SK-N-MC (cell line): ENCODE results near the gene ARHGAP18.

Source experiments
- EZH2 ChIP-seq: fragments of 200-600 bp; sonication (generic); IDR thresholded peaks from one replicate; pipeline ENCODE4 v1.6.1; 2017; ENCODE audit warnings: antibody characterized with exemption
- FOXP2 ChIP-seq: optimal IDR thresholded peaks from 2 replicates; pipeline ENCODE3; 2011; ENCODE audit warnings: mild to moderate bottlenecking, moderate library complexity; ENCODE audit not compliant: insufficient read depth; ENCODE audit errors: extremely low read length, control extremely low read depth
- POLR2AphosphoS5 ChIP-seq: IDR thresholded peaks from 2 replicates; pipeline ENCODE4 v1.6.1; 2012; ENCODE audit warnings: mild to moderate bottlenecking, low read depth, low read length, borderline replicate concordance

DNA sequence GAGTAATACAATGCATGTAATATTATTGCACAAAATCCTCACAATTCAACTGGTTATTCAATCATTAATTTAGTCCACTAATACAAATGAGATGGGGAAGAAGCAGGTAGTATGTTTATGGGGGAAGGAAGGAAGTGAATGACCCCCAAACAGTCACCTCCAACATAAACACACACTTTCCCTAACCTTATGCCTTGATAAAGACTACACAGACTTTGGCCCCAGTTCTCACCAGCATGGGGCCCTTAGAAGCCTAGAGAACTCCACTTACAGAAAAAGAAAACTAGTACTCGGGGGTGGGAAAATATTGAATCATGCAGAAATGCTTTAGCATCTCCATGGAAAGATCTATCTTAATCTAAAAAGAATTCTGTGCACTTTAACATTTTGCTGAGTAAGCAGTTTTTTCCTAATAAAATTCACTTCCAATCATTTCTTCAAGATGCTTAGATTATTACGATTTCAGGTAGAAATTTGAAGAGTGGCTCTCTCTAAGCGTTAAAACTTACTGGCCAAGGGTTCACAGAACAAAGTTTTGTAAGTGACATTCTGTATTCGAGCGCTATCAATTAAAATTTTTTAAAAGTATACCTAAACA lies 18.8 kb downstream of the ARHGAP18 start:
- TF ChIP-seq POLR2AphosphoS5 (no peak), EZH2 (no peak), FOXP2 (no peak)
